CD14-positive monocyte (primary cell): ENCODE data around the gene LSG1. TPM values are rescaled to one million over a fixed set of nuclear protein-coding genes. Genes with fewer than 3 reads are reported as not detected.
"Not testable (repeated sequence)": the region's sequence is repeated elsewhere in the genome, so short reads cannot be mapped to it uniquely, and the experiment has no call there.

Experiments
- DNase-seq, 3 donors: peaks; one replicate each; pipeline ENCODE4 v3.0.0-alpha.2; 2011 to 2022
- H2AFZ ChIP-seq: 2 replicates; pipeline ENCODE4 v1.6.0; 2012; ENCODE audit warnings: mild to moderate bottlenecking, low read depth, low read length, inconsistent platforms; ENCODE audit not compliant: insufficient read depth, poor library complexity, severe bottlenecking
- H3K27ac ChIP-seq, 2 donors: 1 replicate in 1 of 2; 2 replicates in 1 of 2; pipeline ENCODE4 v1.5.1; 2012 to 2013; ENCODE audit warnings: low read length in 2 of 2, control low read depth in 1 of 2, inconsistent platforms in 1 of 2, low read depth in 1 of 2, mild to moderate bottlenecking in 1 of 2
- H3K27me3 ChIP-seq, 2 donors: one replicate each; pipeline versions ENCODE4 v1.6.0 to v1.6.1; 2011 to 2013; ENCODE audit warnings: low read length in 2 of 2; ENCODE audit not compliant: control insufficient read depth in 2 of 2, insufficient read depth in 2 of 2
- H3K36me3 ChIP-seq, 2 donors: replicated peaks in 1 of 2; 1 replicate in 1 of 2; 2 replicates in 1 of 2; pipeline versions ENCODE4 v1.5.1 to v1.6.1; 2012 to 2013; ENCODE audit warnings: low read length in 2 of 2, control low read depth in 1 of 2, inconsistent platforms in 1 of 2, mild to moderate bottlenecking in 1 of 2; ENCODE audit not compliant: insufficient read depth in 2 of 2, control insufficient read depth in 1 of 2
- H3K4me1 ChIP-seq, 2 donors: 1 replicate in 1 of 2; 2 replicates in 1 of 2; pipeline versions ENCODE4 v1.5.1 to v1.6.1; 2012 to 2013; ENCODE audit warnings: low read length in 2 of 2, control low read depth in 1 of 2, inconsistent platforms in 1 of 2, mild to moderate bottlenecking in 1 of 2, moderate library complexity in 1 of 2; ENCODE audit not compliant: insufficient read depth in 2 of 2, control insufficient read depth in 1 of 2
- H3K4me2 ChIP-seq: replicated peaks from 2 replicates; pipeline ENCODE3; 2012; ENCODE audit warnings: low read length, moderate library complexity, mild to moderate bottlenecking; ENCODE audit not compliant: poor library complexity, severe bottlenecking; ENCODE audit errors: extremely low read depth
- H3K4me3 ChIP-seq, 3 experiments: fragments of 200-600 bp in 1 of 3; sonication (generic) in 1 of 3; replicated peaks in 1 of 3; 1 replicate in 2 of 3; 2 replicates in 1 of 3; pipeline ENCODE4 v1.5.1; 2011 to 2013; ENCODE audit warnings: low read length in 3 of 3, mild to moderate bottlenecking in 3 of 3, control low read depth in 2 of 3, low read depth in 2 of 3, inconsistent platforms in 1 of 3, moderate library complexity in 1 of 3
- H3K79me2 ChIP-seq: 2 replicates; pipeline ENCODE4 v1.6.0; 2012; ENCODE audit warnings: mild to moderate bottlenecking, control low read depth, inconsistent platforms, low read length, moderate library complexity; ENCODE audit not compliant: insufficient read depth
- H3K9ac ChIP-seq: 2 replicates; pipeline ENCODE4 v1.6.0; 2017; ENCODE audit warnings: low read length, mild to moderate bottlenecking; ENCODE audit not compliant: insufficient read depth, poor library complexity, severe bottlenecking
- H3K9me3 ChIP-seq, 2 donors: replicated peaks in 1 of 2; 1 replicate in 1 of 2; 2 replicates in 1 of 2; pipeline versions ENCODE4 v1.5.1 to v1.6.1; 2012 to 2013; ENCODE audit warnings: low read length in 2 of 2, control low read depth in 1 of 2; ENCODE audit not compliant: control insufficient read depth in 1 of 2, insufficient read depth in 1 of 2
- H4K20me1 ChIP-seq: 2 replicates; pipeline ENCODE4 v1.6.0; 2012; ENCODE audit warnings: mild to moderate bottlenecking, low read length, control low read depth, moderate library complexity; ENCODE audit not compliant: insufficient read depth
- H3K27ac Mint-ChIP-seq, 7 donors: one replicate each; pipeline ENCODE4 v1.8.0; 2020; ENCODE audit warnings: mild to moderate bottlenecking in 7 of 7, mixed read lengths in 7 of 7, moderate library complexity in 6 of 7, inconsistent platforms in 2 of 7
- H3K27me3 Mint-ChIP-seq, 3 donors: one replicate each; pipeline ENCODE4 v1.8.0; 2021 to 2022; ENCODE audit warnings: low read depth in 3 of 3, mild to moderate bottlenecking in 3 of 3, mixed read lengths in 3 of 3, moderate library complexity in 3 of 3, inconsistent platforms in 1 of 3
- H3K36me3 Mint-ChIP-seq, 2 donors: one replicate each; pipeline ENCODE4 v1.8.0; 2020; ENCODE audit warnings: mixed read lengths in 2 of 2, inconsistent platforms in 1 of 2, mild to moderate bottlenecking in 1 of 2
- H3K4me1 Mint-ChIP-seq: one replicate; pipeline ENCODE4 v1.8.0; 2020; ENCODE audit warnings: mild to moderate bottlenecking, mixed read lengths
- H3K4me3 Mint-ChIP-seq, 2 donors: one replicate each; pipeline ENCODE4 v1.8.0; 2020; ENCODE audit warnings: mild to moderate bottlenecking in 2 of 2, mixed read lengths in 2 of 2, moderate library complexity in 1 of 2
- H3K9me3 Mint-ChIP-seq, 7 donors: one replicate each; pipeline ENCODE4 v1.8.0; 2020 to 2022; ENCODE audit warnings: mixed read lengths in 7 of 7, mild to moderate bottlenecking in 6 of 7, moderate library complexity in 6 of 7, inconsistent platforms in 2 of 7
- WGBS: methylation state at CpG from one replicate; pipeline ENCODE4 v1.1.5; 2013; ENCODE audit warnings: missing lambda C conversion rate; ENCODE audit not compliant: insufficient coverage; 5-methylcytosine and 5-hydroxymethylcytosine counted together
- intact Hi-C, 2 donors: fragments of 100-400 bp; cut with micrococcal nuclease; formaldehyde crosslinking; loops; one replicate each; pipeline versions ENCODE4 v1.15.0 to v1.15.1; 2023
- polyA plus RNA-seq, 3 donors: library from polyadenylated mRNA; depleted of rRNA in 1 of 3; unstranded in 2 of 3; stranded (reverse) in 1 of 3; fragments of 300-500 nt in 2 of 3; fragments of >200 nt in 1 of 3; fragmentation: Illumina TruSeq in 2 of 3; gene quantifications; 1 replicate in 2 of 3; 2 replicates in 1 of 3; pipeline ENCODE4 v1.2.3, GENCODE V29; 2012 to 2021
- TF ChIP-seq, protein P1 (sequence below): fragments of 200-600 bp; IDR thresholded peaks from one replicate; pipeline ENCODE4 v1.8.0; 2022; ENCODE audit warnings: antibody characterized with exemption, mild to moderate bottlenecking

The LSG1 gene
- polyA plus RNA-seq, 3 donors: 6.7 to 30.9 (median 9.9) TPM

- no peaks in the 10 kb centered on the region for H3K79me2 ChIP-seq
- peaks cover 1 to 3% of the 10 kb centered on the region in 2 donors for H3K36me3 Mint-ChIP-seq
- peaks cover 12 to 17% of the 10 kb centered on the region in 2 donors for H3K4me1 ChIP-seq
- H3K9me3 Mint-ChIP-seq: peaks cover 2 to 21% (median 10%) of the 10 kb centered on the region in 7 donors
- H3K9me3 ChIP-seq: peaks cover 5 to 21% of the 10 kb centered on the region in 2 donors
- H4K20me1 ChIP-seq: no peaks in the 10 kb centered on the region
- peak overlapping the region; percentile 94 for H3K4me2 ChIP-seq
- no peaks in the 10 kb centered on the region for H3K27me3 ChIP-seq
- H3K9ac ChIP-seq: peak overlapping the region; percentile 43
- 87% methylated on average over 10 of the region's 11 CpGs for WGBS
- H3K4me3 Mint-ChIP-seq: peak overlapping the region; percentile 79 to 88
- DNase-seq: no peak
- H2AFZ ChIP-seq: peak overlapping the region; percentile 87
- no peak overlapping the region for H3K27ac Mint-ChIP-seq
- intact Hi-C loops: no loop called here
- H3K36me3 ChIP-seq: no peaks in the 10 kb centered on the region
- TF ChIP-seq, protein P1, sequence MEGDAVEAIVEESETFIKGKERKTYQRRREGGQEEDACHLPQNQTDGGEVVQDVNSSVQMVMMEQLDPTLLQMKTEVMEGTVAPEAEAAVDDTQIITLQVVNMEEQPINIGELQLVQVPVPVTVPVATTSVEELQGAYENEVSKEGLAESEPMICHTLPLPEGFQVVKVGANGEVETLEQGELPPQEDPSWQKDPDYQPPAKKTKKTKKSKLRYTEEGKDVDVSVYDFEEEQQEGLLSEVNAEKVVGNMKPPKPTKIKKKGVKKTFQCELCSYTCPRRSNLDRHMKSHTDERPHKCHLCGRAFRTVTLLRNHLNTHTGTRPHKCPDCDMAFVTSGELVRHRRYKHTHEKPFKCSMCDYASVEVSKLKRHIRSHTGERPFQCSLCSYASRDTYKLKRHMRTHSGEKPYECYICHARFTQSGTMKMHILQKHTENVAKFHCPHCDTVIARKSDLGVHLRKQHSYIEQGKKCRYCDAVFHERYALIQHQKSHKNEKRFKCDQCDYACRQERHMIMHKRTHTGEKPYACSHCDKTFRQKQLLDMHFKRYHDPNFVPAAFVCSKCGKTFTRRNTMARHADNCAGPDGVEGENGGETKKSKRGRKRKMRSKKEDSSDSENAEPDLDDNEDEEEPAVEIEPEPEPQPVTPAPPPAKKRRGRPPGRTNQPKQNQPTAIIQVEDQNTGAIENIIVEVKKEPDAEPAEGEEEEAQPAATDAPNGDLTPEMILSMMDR: no peak
- H3K4me1 Mint-ChIP-seq: peaks cover 19% of the 10 kb centered on the region
- peaks cover 8 to 12% (median 11%) of the 10 kb centered on the region in 3 donors for H3K27me3 Mint-ChIP-seq
- H3K27ac ChIP-seq: no peak overlapping the region
- H3K4me3 ChIP-seq: peak overlapping the region; percentile 41 to 79 (median 43)
Measured at GRCh38 chr3:194632226-194632808, 39.7 kb downstream of the LSG1 start.

GRCh38 chr3:194631696-194632095, 40.3 kb downstream of the LSG1 start:
- no peak overlapping the region for H3K4me2 ChIP-seq

GRCh38 chr3:194630681-194631080, 41.3 kb downstream of the LSG1 start:
- Mint-ChIP-seq H3K4me1 (peaks cover 15% of the 10 kb centered on the region), H3K27me3 (peaks cover 6 to 12% (median 11%) of the 10 kb centered on the region in 3 donors), H3K9me3 (peaks cover 2 to 21% (median 10%) of the 10 kb centered on the region in 7 donors)
- H3K4me1 ChIP-seq: peaks cover 12 to 17% of the 10 kb centered on the region in 2 donors
- H3K27me3 ChIP-seq, DNase-seq, H3K4me3 ChIP-seq, H3K4me2 ChIP-seq, H3K36me3 ChIP-seq, H3K9ac ChIP-seq, H3K36me3 Mint-ChIP-seq, H3K27ac ChIP-seq, intact Hi-C loops, H3K27ac Mint-ChIP-seq, H3K4me3 Mint-ChIP-seq, H3K79me2 ChIP-seq, H2AFZ ChIP-seq, H4K20me1 ChIP-seq: not testable (repeated sequence)
- H3K9me3 ChIP-seq: peaks cover 5 to 21% of the 10 kb centered on the region in 2 donors
- 96% methylated on average over 22 of the region's 29 CpGs for WGBS

More at GRCh38 chr3:194631696-194632095, 40.3 kb downstream of the LSG1 start:
- no peaks in the 10 kb centered on the region for H3K36me3 ChIP-seq
- H3K9me3 ChIP-seq: peaks cover 5 to 21% of the 10 kb centered on the region in 2 donors
- no peaks in the 10 kb centered on the region for H3K79me2 ChIP-seq
- no peak overlapping the region for H3K4me3 Mint-ChIP-seq
- H4K20me1 ChIP-seq: no peaks in the 10 kb centered on the region
- peaks cover 0 to 3% of the 10 kb centered on the region in 2 donors for H3K36me3 Mint-ChIP-seq
- no peak overlapping the region for H3K9ac ChIP-seq
- no peak overlapping the region for H3K4me3 ChIP-seq
- DNase-seq: no peak
- H3K4me1 ChIP-seq: peaks cover 12 to 17% of the 10 kb centered on the region in 2 donors
- WGBS: no CpG with 5 or more reads among the region's 4 CpGs
- H3K27ac Mint-ChIP-seq: no peak overlapping the region
- H3K27ac ChIP-seq: no peak overlapping the region
- intact Hi-C loops: no loop called here
- no peaks in the 10 kb centered on the region for H3K27me3 ChIP-seq
- H2AFZ ChIP-seq: no peak overlapping the region
- peaks cover 15% of the 10 kb centered on the region for H3K4me1 Mint-ChIP-seq
- TF ChIP-seq, protein P1: no peak
- peaks cover 2 to 21% (median 10%) of the 10 kb centered on the region in 7 donors for H3K9me3 Mint-ChIP-seq
- peaks cover 8 to 12% (median 11%) of the 10 kb centered on the region in 3 donors for H3K27me3 Mint-ChIP-seq
